NCI-H524 (cell line): ENCODE data around the gene AP3S2.
"Not testable (repeated sequence)": the region's sequence is repeated elsewhere in the genome, so short reads cannot be mapped to it uniquely, and the experiment has no call there.

Source experiments
- DNase-seq, 2 experiments: peaks; one replicate each; lab custom pipeline; 2025; lab: John Stamatoyannopoulos, UW

AP3S2 gene

DNA sequence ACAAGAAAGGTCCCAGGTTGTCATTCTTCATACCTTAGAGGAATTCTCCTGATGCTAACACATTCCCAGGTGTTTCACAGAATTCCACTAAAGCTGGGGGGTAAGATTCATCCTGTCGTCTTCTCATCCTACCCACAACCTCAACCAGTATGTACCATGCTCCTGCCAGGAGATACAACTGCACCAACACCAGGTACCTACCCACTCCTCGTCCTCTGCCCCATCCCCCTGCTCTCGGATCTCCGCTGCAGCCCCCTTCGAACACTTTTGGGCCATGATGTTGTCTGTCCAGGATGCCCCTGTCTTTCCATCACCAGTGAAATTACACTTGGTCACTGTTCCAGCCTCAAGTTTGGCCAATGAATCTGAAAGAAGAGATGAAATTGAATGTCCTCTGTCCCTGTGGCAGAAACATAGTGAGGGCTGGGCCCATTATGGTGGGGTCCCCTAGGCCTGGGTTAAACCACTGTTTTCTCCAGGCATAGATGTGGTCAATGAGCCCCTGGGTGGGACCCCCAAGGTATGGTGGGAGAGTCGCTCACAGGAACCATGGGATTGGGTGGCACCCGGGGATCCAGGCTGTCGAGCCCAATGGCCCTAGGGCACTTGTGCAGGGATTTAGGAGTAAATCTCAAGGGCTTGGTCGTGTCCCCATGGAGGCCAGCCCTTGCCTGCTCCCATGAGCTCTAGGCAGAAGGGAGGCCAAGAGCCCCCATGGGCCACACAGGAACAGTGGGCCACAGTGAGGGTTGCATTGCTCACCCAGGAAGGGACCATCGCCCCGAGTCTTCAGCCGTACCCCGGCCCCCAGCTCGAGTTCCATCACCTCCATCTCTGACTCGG, 9.4 kb upstream of the AP3S2 start:
- DNase-seq = no peak

DNA sequence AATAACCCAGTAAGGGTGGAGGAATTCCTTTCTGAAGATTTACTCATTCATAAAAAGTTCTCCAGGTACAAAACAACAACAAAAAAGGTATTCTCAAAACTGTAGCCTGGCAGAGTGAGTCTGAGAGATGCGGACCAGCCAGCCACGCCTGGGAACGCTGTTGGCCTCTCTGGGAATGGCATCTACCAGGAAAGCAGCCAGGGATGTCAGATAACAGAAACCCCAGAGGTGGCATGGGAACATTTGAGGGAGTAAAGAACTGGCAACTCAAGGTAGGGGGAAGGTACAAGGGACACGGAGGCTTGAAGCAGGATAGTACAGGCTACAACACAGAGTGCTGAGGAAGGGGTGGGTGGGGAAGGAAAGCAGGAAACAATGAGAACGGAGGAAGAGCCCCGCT, 7.1 kb upstream of the AP3S2 start:
- no peak for DNase-seq

- DNase-seq = no peak
Observed at GRCh38 chr15:89899951-89900567, 6.3 kb upstream of the AP3S2 start.

DNA sequence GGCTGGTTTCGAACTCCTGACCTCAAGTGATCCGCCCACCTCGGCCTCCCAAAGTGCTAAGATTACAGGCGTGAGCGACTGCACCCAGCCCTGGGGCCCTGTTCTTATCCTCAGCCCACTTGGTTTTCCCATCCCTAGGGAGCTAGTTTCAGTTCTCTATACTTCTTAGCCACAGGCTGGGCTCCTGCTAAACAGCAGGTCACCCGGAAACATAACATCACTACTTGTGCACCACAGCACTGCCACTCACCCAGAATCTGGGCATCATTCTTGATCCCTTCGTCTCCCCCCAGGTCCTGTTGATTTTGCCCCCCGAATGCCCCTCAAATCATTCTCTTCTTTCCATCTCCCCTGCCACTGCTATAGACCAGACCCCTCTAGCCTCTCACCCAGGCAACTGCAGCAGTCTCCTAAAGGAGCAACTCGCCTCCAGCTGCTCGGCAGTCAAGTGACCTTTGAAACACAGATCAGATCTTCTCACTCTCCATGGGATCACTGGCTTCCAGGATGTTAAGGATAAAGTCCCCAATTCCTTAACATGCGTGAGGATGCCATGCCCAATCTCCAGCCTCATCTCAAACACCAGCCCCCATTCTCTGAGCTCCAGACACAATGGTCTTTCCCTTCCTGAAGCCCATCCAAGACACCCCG, 5.6 kb upstream of the AP3S2 start:
- peak in 1 of 2 experiments; percentile 6 for DNase-seq

GRCh38 chr15:89898614-89899294, 5.0 kb upstream of the AP3S2 start:
- peak; percentile 38 to 68 for DNase-seq

- DNase-seq = no peak
Observed at GRCh38 chr15:89898146-89898545, 4.4 kb upstream of the AP3S2 start.

DNA sequence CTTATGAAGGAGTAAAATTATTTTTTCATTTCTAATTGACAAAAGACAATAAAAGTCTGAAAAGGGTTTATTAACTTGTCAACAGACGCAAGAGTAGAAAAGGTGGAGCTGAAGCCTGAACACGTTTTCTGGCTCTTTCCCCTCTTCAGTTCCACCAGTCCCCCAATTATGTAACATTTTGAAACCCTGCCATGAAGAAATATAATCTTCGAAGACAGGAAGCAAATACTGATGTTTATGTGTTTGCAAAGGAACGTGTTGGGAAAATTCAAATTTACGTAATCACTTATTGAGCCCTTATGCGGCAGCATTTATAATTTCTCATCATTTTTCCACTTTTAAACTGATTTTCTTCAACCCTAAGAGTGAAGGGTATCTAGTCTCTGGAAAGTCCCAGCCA, 767 bp downstream of the AP3S2 start:
- DNase-seq = no peak

DNA sequence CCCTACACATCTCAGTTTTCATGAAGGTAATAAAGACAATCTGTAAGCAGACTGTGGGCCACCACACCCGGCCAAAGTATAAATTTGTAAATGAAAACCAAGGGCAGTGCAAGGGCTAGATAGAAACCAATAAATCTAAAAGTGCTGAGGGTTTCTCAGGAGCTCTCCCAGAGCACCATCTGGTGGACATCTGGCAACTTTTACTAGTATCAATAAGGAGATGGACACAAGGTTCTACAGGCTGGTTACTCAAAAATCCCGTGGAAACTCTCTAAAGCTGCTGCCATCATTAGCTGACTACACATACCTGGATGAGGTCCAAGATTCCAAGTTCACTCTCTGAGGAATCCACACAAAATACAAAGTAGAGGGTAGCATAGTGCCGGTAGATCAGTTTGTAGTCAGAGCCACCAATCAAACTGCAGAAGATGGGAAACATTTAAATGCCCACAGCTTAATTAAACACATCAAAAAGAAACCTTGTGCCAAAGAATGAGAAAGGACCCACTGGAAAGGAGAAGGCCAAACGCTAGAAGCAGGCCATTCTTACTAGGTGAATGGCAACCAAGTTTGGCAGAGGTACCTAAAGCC, 5.5 kb downstream of the AP3S2 start:
- DNase-seq = peak; percentile 33 to 73

GRCh38 chr15:89885611-89886010, 8.2 kb downstream of the AP3S2 start:
- DNase-seq = no peak

- DNase-seq = not testable (repeated sequence)
Observed at GRCh38 chr15:89885179-89885578, 8.6 kb downstream of the AP3S2 start.

GRCh38 chr15:89883518-89883917, 10.3 kb downstream of the AP3S2 start:
- no peak for DNase-seq

DNA sequence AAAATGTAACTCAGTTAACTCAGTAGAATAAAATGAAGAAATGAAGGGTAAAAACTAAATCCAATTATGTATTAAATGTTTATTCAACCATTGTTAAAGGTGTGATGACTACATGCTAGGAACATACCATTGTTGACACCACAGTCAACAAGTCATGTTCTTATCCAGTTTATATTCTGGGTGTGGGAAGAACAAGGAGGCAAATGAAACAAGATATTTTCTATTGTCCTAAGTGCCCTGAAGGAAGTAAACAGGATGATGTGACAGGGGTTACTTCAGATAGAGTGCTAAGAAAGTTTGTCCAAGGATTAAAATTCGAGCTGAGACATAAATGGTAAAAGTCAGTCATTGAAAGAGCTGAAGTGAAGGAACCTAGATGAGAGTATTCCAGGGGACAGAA, 13.1 kb downstream of the AP3S2 start:
- DNase-seq = no peak

- no peak for DNase-seq
Observed at GRCh38 chr15:89878323-89878722, 15.5 kb downstream of the AP3S2 start.

GRCh38 chr15:89877083-89877425, 16.7 kb downstream of the AP3S2 start:
- no peak for DNase-seq

DNA sequence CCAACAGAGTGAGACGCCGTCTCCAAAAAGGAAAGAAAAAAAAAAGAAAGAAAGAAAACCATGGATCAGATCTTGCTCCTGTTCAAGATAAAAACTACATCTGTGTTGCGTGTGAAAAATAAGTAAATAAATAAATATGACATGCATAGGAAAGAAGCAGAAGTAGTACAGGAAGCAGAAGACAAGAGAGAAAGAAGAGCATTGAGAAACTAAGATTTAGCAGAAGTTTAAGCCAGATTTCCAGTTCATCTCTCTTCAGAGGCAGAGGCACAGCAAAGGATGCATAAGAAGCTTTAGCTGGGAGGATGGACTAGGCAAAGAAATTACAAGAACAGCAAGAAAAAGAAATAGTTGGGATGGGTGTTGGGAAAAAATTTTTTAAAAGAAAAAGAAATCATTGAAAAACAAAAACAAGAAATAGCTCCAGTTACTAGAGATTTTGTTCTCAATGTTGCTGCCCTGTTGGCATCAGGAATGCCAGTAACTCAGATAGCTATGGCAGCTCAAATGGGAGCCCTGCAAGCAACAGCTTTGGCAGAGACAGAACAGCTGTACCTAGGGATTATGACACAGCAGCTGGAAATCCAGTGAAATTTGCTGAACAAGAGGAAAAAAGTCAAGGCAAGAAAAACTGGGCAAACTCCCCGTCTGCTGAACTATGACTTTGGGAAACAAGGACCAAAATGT, 17.3 kb downstream of the AP3S2 start:
- DNase-seq = no peak

DNA sequence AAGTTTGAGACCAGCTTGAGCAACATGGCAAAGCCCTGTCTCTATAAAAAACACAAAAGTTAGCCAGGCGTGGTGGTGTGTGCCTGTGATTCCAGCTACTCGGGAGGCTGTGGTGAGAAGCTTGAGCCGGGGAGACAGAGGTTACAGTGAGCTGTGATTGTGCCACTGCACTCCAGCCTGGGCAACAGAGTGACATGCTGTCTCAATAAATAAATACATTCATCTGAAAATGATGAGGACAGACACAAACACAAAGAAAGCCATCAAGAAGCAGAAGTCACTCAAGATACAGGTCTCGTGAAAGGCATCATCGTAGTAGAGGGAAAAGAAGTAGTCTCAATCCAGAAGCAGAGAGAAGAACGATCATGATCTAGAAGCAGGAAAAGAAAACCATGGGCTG, 18.1 kb downstream of the AP3S2 start:
- no peak for DNase-seq

DNA sequence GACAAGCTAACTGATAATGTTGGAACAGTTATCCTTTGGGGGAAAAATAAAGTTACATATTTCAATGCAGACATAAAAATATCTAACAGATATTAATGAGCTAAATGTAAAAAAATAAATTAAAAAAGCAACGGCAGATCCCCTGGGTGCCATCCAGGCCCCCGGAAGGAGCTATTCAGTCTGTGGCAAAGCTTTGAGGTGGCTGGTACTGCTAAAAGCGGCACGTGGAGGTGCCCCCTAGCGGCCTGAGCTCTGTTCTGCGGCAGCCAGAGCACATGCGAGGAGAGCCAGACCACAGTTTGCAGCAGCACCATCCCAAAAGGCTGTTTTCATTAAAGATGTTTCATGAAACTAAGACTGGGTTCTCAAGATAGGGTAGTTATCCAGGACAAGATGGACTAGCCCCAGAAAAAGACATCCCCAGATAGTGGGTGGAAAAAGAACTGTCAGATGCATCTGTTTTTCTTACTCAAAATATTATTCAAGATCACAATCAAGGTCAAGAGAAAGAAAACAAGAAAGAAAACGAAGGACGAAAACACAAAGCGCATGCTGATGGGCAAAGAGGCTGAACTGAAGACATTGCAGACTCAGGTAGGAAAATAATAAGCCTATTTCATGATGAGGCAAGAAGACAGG, 18.7 kb downstream of the AP3S2 start:
- DNase-seq = peak; percentile 4 to 73

DNA sequence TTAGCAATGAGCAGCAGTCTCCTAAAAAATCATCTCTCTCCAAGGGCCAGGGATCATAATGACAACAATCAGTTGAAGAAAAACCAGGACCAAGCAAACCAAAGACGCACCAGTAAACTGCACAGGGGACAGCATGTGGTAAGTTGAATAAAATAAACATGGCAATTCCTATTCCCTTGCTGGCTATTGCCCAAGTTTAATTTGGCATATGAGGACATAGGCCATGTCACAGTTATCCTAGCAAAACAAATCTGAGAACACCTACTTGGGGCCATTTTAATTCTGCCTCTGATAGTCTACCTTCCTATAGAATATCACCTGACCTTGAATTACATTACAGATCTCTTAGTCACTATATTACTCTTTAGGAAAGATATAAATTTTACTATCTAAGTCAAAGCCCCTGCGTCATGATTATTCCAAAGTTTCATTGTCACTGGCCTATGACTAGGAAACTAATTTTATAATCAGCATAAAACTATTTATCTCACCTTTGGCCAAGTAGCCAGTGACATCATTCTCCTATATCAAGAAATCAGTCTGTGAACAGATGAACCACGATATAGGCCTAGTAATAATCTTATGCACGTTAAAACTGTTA, 23.0 kb downstream of the AP3S2 start:
- DNase-seq = no peak

DNA sequence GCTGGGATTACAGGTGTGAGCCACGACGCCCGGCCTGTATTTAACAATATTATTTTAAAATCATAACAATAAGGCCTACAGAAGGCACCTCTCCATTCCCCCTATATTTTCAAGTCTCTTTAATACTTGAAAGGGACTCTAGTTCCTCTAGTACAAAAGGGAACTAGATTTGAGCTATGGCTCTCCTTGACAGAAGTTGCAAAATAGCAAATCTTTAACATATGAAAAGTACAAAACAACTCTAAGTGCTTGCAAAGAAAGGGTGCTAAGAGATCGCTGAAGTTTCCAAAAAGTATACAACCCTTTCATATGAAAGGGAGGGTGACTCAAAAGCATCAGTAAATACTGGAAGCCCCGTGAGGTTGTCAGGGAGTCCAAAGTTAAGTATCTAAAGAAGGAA, 23.8 kb downstream of the AP3S2 start:
- no peak for DNase-seq

DNA sequence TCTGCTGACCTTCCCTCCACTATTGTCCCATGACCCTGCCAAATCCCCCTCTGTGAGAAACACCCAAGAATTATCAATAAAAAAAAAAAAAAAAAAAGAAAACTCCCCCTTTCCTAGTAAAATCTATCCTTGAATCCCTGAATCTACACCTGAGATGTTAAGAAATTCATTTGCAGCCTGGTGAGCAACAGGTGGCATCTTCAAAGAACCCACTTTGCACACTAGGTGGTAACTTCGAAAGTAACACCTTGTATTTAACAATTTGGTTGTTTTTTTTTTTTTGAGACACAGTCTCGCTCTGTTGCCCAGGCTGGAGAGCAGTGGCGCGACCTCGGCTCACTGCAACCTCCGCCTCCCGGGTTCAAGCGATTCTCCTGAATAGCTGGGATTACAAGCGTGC, 24.3 kb downstream of the AP3S2 start:
- not testable (repeated sequence) for DNase-seq
